Measurements from ENCODE around the gene CCT7.
"Not testable (repeated sequence)": the region's sequence is repeated elsewhere in the genome, so short reads cannot be mapped to it uniquely, and the experiment has no call there.

CCT7 gene

DNA sequence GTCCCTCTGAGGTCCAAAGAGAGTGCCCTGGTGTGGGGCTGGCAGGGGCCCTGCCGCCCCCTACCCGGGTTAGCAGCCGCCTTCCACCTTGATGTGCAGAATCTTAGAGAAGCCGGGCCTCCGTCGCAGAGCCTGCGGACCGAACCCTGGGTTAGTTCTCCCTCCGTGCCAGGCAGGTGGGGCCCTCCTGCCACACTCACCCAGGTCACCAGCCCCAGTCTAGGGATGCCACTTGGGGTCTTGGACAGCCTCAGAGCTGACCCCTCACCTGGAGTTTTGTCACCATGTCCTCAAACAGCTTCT lies 24.8 kb downstream of the CCT7 start:
- no peak overlapping the region for H3K4me3 ChIP-seq (ENCODE audit: low read depth, low read length)
- TF ChIP-seq, protein P1, sequence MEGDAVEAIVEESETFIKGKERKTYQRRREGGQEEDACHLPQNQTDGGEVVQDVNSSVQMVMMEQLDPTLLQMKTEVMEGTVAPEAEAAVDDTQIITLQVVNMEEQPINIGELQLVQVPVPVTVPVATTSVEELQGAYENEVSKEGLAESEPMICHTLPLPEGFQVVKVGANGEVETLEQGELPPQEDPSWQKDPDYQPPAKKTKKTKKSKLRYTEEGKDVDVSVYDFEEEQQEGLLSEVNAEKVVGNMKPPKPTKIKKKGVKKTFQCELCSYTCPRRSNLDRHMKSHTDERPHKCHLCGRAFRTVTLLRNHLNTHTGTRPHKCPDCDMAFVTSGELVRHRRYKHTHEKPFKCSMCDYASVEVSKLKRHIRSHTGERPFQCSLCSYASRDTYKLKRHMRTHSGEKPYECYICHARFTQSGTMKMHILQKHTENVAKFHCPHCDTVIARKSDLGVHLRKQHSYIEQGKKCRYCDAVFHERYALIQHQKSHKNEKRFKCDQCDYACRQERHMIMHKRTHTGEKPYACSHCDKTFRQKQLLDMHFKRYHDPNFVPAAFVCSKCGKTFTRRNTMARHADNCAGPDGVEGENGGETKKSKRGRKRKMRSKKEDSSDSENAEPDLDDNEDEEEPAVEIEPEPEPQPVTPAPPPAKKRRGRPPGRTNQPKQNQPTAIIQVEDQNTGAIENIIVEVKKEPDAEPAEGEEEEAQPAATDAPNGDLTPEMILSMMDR (IDR thresholded peaks at IDR 0.05; ENCODE audit: borderline replicate concordance, insufficient read depth, low read depth, low read length), result no peak

DNA sequence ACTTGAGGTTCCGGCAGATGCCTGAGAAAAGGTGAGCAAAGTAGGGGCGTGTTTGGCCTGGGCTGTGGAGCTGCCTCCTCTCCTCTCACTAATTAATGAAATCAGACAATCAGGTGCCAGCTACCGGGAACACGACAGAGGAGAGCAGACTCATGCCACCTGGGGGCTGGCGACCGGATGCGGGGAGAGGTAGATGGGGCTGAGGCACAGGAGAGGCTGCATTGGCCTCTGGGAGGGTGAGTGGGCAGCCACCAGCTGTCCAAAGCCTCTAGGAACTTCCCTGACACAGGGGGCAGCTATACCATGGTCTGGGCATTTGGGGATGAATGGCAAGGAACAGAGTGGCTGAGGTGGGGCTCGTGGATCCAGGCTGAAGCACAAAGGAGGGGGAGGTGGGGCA lies 25.2 kb downstream of the CCT7 start:
- no peak overlapping the region for H3K4me3 ChIP-seq (ENCODE audit: low read depth, low read length)
- TF ChIP-seq, protein P1 (IDR thresholded peaks at IDR 0.05; ENCODE audit: borderline replicate concordance, insufficient read depth, low read depth, low read length), result no peak

DNA sequence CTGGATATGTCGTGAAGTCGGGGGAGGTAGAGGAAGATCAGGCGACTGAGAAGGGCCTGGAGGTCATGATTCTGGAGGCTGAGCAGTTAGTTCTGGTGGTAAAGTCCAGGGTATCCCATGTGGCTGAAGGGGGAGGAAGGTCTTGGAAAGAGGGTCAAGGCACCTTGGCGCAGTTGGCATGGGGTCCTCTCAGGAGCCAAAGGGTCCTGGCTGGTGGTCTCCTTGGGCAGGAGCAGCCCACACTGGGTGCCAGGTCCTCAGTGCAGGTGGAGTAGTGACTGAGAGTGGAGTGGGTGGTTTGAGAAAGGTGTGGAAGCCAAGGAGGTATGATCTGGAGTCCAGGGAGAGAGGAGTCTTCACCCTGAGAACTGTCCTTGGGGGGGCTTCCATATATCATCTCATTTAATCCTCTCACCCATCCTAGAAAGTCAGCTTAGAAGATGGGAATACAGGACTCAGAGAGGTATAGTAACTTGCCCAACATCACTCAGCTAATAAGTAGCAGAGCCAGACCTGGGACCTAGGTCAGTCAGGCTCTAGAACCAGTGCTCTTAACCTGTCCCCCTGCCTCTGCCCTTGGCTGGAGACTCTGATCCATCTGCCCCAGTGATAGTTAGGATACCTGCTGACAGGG lies 25.7 kb downstream of the CCT7 start:
- H3K4me3 ChIP-seq (ENCODE audit: low read depth, low read length), result no peak overlapping the region
- TF ChIP-seq, protein P1 (IDR thresholded peaks at IDR 0.05; ENCODE audit: borderline replicate concordance, insufficient read depth, low read depth, low read length), result no peak

DNA sequence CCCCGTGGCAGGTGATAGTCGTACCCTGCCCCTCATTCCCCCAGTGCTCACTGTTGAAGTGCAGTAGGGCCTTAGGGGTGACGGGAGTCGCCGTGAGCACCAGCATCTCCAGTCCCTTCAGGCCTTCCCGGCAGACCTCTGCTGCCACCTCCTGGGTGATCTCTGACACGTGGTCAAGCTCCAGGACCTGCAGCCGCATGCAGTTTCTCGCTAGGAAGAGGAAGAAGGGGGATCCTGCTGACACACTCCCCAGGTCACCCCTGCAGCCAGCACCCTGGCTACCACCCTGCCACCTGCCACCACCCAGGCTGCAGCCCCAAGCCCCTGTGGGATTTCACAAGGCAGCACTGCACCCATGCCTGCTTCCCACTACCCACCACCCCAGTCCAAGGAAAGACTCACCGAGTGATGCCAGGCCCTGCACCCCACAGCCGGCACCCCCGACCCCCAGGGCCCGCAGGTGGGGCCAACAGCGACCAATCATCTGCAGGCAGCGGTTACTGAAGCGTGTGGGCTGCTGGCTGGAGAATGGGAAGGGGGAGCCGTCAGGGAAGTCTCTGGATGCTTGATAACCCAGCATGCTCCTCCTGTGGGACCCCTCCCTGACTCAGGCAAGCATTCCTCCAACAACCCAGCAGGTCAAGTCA lies 26.4 kb downstream of the CCT7 start:
- H3K4me3 ChIP-seq (ENCODE audit: low read depth, low read length), result no peak overlapping the region
- TF ChIP-seq, protein P1 (IDR thresholded peaks at IDR 0.05; ENCODE audit: borderline replicate concordance, insufficient read depth, low read depth, low read length), result peak; percentile 28; the same call in 1 of the 2 replicates

DNA sequence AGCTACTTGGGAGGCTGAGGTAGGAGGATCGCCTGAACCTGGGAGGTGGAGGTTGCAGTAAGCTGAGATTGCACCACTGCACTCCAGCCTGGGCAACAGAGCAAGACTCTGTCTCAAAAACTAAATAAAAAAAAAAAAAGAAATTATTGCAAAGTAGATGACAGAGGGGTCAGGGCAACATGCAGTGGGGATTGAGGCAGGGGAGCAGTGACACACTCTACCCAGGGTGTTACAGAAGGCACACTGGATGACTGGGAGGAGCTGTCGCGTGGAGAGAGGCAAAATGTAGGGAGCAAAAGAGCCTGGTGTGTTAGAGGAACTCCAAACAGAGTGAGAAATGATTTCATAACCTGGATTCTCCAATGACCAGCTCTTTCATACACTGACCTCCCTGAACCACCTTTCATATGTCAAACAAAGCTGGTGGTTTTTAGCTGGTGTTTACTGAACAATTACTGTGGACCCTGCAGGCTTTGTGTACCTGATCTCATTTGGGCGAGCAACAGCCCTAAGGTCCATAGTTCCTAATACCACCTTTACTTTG lies 28.1 kb downstream of the CCT7 start:
- TF ChIP-seq, protein P1 (IDR thresholded peaks at IDR 0.05; ENCODE audit: borderline replicate concordance, insufficient read depth, low read depth, low read length), result no peak
- H3K4me3 ChIP-seq (ENCODE audit: low read depth, low read length), result no peak overlapping the region

DNA sequence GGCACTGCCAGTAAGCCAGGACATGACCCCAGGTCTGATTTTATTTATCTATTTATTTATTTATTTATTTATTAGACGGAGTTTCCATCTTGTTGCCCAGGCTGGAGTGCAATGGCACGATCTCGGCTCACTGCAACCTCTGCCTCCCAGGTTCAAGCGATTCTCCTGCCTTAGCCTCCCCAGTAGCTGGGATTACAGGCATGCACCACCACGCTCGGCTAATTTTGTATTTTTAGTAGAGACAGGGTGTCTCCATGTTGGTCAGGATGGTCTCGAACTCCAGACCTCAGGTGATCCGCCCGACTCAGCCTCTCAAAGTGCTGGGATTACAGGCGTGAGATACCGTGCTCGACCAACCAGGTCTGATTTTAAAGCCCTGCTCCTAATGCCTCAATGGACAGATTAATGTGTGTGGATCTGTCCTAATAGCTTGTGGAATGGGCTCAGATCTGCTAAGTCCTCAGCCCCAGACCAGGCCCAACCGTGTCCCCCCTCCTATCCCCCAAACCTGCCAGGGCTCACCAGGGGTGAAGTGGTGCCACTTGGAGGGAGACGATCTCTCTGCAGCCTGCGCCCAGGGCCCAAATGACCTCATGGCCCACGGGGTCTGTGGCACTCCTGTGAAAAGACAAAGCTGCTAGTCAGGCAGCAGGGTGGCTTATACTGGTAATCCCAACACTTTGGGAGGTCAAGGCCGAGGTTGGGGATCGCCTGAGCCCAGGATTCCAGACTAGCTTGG lies 28.8 kb downstream of the CCT7 start:
- H3K4me3 ChIP-seq (ENCODE audit: low read depth, low read length), result not testable (repeated sequence)

DNA sequence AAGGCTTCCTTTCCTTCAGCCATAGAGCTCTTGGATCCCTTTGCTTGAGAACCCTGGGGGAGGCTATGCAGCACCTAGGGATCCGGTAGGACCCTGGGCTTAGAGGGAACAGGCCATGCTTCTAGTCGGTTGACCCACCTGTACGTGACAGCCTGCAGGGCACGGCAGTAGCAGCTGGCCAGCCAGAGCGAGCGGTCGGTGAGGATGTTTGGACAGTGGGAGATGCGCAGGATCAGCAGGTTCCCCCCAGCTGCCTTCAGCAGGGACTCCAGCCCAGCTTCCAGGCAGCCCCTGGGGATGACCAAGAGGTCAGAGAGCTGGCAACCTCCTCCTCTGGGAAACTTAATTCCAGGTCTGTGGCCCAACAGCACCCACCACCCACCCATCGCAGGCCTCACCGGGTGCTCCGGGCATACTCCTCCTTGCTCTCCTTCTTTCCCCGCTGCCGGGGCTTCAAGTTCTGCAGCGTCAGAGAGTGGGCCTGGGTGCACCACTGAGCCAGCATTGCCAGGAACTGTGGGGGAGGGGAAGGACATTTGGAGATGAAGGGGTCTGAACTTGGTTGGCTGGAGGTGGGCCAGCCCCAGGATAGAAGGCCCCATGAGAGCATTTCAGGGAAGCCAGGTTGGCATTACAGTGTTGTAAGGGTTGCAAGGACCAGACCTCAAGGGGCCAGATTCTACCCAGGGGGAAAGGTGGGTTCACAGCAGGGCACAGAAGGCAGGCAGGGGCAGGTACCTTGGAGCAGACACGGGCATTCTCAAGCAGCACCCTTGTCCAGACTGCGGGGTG lies 29.6 kb downstream of the CCT7 start:
- no peak overlapping the region for H3K4me3 ChIP-seq (ENCODE audit: low read depth, low read length)
- TF ChIP-seq, protein P1 (IDR thresholded peaks at IDR 0.05; ENCODE audit: borderline replicate concordance, insufficient read depth, low read depth, low read length), result no peak

Measured in GM12875 (cell line).